Activated naive CD4-positive, alpha-beta T cell (primary cell): ENCODE data around the gene CHRNB4.
A peak's percentile ranks its signal among the peaks of the same experiment; 100 is the strongest.

Source experiments
- DNase-seq, 4 experiments: peaks; one replicate each; lab custom pipeline; 2025; lab: John Stamatoyannopoulos, UW

Gene CHRNB4

GRCh38 chr15:78667578-78668236, 26.7 kb upstream of the CHRNB4 start:
- no peak for DNase-seq

GRCh38 chr15:78666010-78666409, 25.0 kb upstream of the CHRNB4 start:
- DNase-seq, result no peak

GRCh38 chr15:78663703-78664102, 22.7 kb upstream of the CHRNB4 start:
- DNase-seq, result no peak

GRCh38 chr15:78662028-78662427, 21.0 kb upstream of the CHRNB4 start:
- no peak for DNase-seq

GRCh38 chr15:78661001-78661400, 20.0 kb upstream of the CHRNB4 start:
- no peak for DNase-seq

- no peak for DNase-seq
Observed at GRCh38 chr15:78660584-78660983, 19.6 kb upstream of the CHRNB4 start.

- no peak for DNase-seq
Observed at GRCh38 chr15:78658823-78659222, 17.8 kb upstream of the CHRNB4 start.

- no peak for DNase-seq
Observed at GRCh38 chr15:78654272-78654671, 13.3 kb upstream of the CHRNB4 start.

- no peak for DNase-seq
Observed at GRCh38 chr15:78651930-78652615, 11.1 kb upstream of the CHRNB4 start.

- no peak for DNase-seq
Observed at GRCh38 chr15:78651007-78651406, 10.0 kb upstream of the CHRNB4 start.

- no peak for DNase-seq
Observed at GRCh38 chr15:78650022-78650421, 9.0 kb upstream of the CHRNB4 start.

- no peak for DNase-seq
Observed at GRCh38 chr15:78645009-78645408, 4.0 kb upstream of the CHRNB4 start.

- DNase-seq, result no peak
Observed at GRCh38 chr15:78642331-78642730, 1.3 kb upstream of the CHRNB4 start.

- DNase-seq, result no peak
Observed at GRCh38 chr15:78641749-78642275, 802 bp upstream of the CHRNB4 start.

- no peak for DNase-seq
Observed at GRCh38 chr15:78640527-78641101, 396 bp downstream of the CHRNB4 start.

GRCh38 chr15:78638658-78639314, 2.2 kb downstream of the CHRNB4 start:
- peak in 2 of 4 experiments; percentile 4 to 23 for DNase-seq

- no peak for DNase-seq
Observed at GRCh38 chr15:78637776-78638435, 3.1 kb downstream of the CHRNB4 start.

GRCh38 chr15:78636378-78636859, 4.6 kb downstream of the CHRNB4 start:
- DNase-seq, result no peak

GRCh38 chr15:78635346-78635745, 5.7 kb downstream of the CHRNB4 start:
- no peak for DNase-seq

GRCh38 chr15:78634210-78635145, 6.5 kb downstream of the CHRNB4 start:
- no peak for DNase-seq

- DNase-seq, result no peak
Observed at GRCh38 chr15:78633348-78633747, 7.7 kb downstream of the CHRNB4 start.
